Measurements from ENCODE around the gene ACTRT3.
"Not testable (repeated sequence)": the region's sequence is repeated elsewhere in the genome, so short reads cannot be mapped to it uniquely, and the experiment has no call there.

Gene ACTRT3

DNA sequence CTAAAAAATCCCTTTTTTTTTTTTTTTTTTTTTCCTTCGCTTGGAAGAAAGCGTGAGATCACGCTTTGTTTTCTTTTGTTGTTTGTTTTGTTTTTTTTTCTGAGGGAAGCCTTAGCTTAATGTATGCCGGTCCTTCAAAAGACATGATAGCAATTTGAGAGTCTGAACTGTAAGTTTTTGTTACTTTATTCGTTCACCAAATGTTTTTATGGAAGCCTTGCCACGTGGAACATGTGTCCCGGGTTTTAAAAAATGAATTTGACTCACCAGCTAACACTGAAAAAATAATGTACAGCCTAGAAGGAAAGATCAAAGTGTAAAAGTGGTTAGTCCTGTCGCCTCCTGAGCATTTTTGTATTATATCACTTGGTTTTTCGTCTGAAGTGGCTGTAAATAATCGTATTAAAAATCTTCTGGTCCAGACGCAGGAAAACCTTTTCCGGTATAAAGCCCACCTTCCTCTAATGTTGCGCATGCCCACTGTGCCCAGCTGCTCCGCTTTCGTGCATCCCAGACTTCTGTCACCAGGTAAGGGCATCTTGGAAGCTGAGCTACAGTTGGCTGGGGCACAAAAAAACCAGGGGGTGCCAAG is 3.0 kb upstream of the ACTRT3 start:
- peak; percentile 55 to 68 for DNase-seq

DNA sequence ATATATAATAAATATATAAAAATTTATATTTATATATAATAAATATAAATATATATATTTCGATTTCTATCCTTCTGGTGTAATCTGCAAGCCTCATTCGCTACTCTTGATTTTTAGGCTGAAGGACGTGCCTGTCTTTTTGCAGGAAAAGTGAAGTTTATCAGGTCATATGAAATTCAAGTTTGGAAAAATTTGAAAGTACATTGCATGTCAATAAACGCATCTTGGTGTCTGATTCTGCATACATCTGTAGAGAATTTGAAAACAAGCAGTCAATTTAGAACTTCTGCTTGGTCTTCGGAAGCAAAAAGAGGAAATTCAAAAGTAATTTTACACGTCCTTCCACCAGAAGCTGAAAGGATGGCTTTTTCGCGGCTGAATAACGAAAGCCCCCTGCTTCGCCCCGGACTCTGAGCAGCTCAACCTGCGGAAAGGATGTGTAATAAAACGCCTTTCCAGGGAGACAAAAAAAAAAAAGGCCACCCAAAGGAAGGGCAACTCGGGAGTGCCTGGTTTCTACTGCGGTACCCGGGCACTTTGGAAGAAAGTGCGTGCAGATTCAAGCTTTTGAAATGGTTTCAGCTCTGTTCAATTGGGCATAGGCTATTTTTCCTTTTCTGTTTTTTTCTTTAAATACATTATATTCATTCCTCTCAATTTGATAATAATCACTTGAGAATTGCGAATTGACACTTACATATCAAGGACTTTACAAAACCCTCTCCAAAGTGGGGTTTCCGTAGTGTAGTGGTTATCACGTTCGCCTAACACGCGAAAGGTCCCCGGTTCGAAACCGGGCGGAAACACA is 2.3 kb upstream of the ACTRT3 start:
- DNase-seq = peak; percentile 78 to 88

DNA sequence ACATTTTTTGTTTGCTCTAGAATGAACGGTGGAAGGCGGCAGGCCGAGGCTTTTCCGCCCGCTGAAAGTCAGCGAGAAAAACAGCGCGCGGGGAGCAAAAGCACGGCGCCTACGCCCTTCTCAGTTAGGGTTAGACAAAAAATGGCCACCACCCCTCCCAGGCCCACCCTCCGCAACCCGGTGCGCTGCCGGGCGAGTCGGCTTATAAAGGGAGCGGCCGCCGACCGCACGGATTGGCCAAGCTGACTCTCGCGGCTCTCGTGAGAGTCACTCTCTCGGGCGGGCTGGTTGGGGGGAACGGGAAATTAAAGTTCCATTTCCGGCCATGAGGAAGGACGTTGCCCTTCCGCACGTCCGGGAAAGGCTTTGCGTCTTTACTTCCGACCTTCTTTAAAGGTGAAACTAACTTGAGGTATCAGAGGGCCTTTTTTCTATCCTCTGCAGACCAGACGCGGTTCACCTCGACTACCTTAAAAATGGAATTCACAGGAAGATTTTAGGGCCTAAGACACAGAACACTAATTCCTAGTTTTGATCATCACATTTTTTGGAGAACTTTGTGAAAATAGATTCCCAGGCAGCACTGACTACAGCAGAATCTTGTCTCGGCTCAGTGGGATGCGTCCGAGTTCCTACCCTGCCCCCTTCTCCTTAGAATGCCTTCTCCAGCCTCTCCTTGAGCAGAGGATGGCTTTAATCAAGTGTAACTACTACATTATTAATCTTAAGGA is 4.3 kb downstream of the ACTRT3 start, which contains the start of gene TERC:
Gene TERC, minus strand, starts transcription at position 179 of the 731 bp plus-strand sequence.
- DNase-seq = peak; percentile 84 to 91

DNA sequence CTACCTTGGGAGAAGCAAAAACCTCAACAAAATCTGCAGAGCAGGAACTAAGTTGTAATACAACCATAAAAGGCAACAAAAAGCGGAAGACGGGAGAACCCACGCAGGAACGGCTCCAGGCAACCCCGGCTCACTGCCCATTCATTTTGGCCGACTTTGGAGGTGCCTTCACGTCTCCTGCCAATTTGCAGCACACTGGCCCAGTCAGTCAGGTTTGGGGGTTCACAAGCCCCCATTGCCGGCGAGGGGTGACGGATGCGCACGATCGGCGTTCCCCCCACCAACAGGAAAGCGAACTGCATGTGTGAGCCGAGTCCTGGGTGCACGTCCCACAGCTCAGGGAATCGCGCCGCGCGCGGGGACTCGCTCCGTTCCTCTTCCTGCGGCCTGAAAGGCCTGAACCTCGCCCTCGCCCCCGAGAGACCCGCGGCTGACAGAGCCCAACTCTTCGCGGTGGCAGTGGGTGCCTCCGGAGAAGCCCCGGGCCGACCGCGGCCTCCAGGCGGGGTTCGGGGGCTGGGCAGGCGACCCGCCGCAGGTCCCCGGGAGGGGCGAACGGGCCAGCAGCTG is 5.0 kb downstream of the ACTRT3 start:
- peak; percentile 84 to 88 for DNase-seq

DNA sequence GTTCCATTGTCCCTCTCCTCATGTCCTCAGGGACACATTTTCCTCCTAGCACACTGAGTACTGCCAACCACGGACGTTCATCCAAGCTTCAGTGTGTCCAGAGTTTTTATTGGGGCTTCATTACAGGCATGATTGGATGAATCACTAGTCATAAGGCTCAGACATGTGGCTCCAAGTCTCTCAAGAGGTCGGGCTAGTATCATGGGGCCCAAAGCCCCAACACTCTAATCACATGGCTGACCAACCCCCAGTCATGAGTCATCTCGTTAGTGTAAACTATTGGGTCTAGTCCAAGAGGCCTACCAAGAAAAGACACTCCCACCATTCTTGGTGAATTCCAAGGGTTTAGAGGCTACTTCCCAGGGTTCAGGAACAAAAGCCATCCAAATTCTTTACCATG is 8.9 kb downstream of the ACTRT3 start:
- peak in 1 of 2 donors; percentile 9 for DNase-seq

DNA sequence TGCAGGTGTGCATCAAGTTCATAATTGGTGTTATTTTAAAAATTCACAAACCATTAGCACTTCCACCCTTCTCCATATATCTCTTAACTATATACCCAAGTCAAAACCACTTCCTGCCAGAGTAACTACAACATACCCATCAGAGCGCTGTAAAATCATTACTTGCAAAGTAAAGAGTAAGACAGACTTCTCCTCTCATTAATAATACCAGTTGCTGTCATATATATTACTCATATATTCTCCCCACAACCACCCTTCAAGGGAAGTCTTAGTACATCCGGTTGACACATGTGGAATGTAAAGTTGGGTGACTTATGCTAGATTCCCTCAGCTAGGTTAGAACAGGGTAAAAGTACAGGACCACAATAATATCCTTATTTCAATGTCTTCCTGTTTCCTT is 10.1 kb downstream of the ACTRT3 start:
- DNase-seq = peak in 1 of 2 donors; percentile 12

DNA sequence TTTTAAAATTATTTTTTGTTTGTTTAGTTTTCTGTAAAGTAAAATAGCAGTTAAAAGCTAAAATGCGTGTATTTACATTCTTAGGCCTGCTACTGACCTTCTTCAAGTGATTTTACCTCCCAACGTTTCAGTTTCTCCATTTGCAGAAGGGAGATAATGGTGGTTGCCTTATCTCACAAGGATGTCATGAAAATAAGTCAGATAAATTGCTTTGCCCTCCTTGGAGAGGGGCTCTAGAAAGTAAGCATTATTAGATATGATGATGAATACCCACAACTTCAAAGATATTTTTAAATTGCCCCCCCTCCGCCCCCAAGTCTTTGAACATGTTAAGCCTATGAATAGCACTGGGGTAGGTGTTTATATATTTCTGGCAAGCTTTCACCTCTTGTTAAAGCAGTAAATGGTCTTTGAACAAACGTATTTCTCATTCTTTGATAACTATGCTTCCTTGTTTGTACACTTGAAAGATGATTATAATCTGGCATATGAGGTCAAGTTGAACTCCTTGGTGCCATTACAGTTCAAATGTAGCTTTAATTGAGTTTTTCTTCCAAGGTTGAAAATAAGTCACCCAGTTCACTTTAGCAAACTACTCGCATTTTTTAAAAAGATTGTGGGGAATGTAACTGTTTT is 10.9 kb downstream of the ACTRT3 start:
- DNase-seq = no peak

DNA sequence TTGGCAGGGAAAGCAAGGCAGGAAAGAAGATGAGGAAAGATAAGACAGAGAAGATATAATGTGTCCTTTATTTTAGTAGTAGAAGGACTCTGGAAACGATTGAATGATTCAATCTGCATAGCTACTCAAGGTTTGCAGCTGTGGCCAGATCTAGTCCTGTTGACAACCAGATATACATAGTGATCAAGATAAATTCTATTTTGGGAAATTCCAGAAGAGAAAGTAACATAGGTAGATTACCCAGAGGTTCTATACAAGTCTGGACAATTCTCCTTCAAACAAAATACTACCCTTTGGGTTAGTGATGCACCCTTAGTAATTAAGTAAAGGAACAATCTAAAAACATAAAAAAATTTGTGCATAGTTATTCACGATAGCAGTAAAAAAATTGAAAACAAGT is 13.9 kb downstream of the ACTRT3 start:
- no peak for DNase-seq

DNA sequence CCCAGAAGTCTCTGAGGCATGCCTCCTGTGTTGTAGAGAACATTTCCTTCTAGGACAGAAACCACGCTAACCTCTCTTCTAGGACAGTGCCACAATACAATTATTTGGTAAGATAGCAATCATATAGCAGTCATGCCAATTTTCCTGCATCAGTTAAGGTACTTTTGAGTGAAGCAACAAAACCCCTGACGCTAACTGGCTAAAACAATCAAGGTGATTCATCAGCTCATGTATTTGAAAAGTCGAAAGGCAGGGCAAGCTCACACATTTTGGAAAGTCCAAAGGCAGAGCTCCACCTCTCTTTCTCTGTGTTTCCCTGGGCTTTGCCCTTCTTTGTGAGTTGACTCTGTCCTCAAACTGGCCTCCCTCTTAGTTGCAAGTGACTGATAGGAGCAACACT is 14.7 kb downstream of the ACTRT3 start:
- DNase-seq = no peak

DNA sequence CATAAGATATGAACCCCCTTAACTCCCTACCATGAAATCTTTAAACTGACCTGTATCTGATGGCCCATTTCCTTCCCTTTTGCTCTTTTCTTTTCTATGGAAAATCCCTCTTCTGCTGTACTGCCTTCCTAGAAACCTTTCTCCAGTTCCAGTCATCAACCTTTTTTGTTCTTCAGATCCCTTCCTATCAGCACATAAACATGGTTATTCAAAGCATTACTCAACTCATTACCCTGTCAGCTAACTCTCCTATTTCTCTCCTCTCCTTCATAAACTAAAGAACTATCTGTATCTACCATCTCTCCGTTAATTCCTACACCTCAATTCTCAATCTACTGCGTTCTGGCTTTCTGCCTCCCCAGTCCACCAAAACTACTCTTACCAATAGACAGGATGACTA is 17.5 kb downstream of the ACTRT3 start:
- DNase-seq = no peak

DNA sequence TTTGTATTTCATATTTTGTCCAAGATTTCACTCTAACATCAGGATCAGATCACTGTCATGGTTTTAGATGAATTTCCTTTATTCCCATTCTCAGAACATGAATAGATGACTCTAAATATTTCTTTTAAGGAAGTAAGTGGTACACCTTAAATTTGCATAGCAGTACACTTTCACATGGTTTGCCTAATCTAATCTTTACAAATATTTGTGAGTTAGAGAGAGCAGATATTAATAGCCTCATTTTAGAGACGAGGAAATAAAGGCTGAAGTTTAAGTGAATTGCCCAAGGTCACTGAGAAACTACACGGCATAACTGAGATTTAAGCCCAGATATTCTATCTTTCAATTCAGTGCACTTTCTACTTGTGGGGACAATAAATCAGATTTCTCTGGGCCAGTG is 18.7 kb downstream of the ACTRT3 start:
- DNase-seq = no peak

DNA sequence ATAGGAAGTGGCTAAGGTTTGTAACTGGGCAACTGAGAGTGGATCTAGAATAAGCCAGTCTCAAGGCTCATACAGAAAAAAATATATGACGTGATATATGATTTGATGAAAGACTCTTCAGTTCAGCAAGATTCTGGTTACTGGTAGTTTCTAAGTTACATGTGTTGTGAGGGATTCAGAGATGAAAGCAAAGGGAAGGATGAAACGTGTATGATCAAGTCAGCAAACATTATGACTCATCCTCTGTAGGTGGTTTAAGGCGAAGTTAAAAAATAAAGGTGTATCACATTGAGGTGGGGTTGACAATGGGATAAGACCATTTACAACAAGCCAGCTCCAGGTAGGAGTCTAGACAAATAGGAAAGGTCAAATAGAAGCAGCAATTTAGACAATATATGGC is 20.7 kb downstream of the ACTRT3 start:
- DNase-seq = no peak

DNA sequence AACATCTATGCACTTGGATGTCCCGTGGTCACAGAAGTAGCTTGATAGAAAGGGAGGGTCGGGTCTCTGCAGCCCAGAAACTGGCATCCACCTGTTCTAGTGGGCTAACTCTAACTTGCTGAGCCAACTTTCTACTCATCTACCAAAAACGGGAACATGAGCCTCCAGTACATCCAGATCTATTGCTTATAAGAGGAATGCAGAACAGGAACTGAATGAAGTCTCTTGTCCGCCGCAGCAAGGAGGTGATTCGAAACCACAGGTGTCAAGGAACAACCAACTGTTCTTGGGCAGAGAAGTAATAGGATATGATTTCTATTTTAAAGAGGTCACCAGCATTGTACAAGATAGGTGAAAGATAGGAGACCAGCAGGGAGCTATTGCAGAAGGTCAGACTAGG is 22.4 kb downstream of the ACTRT3 start:
- peak in 1 of 2 donors; percentile 5 for DNase-seq

DNA sequence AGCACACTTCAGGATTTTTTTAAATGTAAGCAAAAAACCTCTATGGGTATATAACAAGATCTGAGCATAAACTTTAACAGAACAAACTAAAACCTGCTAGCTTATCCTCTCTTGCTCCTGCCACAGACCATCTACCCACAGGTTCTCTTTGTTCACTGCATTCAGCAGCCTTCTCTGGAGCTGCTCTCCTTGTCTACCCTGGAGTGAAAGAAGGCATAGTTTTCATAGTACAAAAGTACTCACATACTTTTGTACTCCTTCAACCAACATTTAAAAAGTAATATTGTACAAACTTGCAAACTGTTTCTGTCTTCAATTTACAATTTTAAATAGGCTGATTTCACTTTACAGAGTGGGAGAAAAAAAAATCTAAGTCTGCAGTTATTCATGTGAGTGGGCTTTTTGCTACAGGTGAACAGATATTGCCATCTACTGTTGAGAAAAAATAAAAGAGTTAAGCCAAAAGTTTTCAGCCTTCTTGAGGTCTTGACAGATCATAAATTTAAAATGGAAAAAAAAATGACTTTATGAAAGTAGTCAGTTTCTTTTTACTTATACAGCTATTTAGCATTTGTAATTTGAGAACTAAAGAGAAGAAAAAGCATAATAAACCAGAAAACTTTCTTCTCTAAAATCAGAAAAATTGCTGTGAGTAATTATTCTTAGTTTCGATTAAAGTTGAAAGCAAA is 24.9 kb downstream of the ACTRT3 start:
- no peak for DNase-seq

DNA sequence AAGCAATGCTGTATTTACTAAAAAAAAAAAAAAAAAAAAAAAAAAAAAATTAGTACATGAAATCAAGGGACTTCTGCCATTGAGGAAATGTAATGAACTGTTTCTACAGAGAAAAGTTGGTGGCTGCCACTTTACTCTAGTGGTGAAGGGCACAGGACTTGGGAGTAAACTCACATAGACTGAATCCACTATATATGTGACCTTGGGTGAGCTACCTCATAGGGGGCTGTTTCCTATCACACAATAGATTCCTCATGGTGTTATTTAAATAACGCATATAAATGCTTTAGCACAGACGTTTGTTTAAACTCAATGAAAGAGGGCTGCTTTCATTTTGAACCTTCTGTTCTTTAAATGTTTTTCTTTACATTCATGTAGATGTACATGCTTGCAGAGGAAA is 30.3 kb downstream of the ACTRT3 start:
- no peak for DNase-seq

DNA sequence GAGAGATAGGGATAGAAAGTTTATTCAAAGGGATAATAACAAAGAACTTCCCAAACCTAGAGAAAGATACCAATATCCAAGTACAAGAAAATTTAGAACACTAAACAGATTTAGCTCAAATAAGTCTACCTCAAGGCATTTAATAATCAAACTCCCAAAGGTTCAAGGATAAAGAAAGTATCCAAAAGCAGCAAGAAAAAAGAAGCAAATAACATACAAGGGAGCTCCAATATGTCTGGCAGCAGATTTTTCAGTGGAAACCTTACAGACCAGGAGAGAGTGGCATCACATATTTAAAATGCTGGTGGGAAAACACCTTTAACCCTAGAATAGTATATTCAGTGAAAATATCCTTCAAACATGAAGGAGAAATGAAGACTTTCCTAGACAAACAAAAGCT is 37.5 kb downstream of the ACTRT3 start:
- DNase-seq = not testable (repeated sequence)

DNA sequence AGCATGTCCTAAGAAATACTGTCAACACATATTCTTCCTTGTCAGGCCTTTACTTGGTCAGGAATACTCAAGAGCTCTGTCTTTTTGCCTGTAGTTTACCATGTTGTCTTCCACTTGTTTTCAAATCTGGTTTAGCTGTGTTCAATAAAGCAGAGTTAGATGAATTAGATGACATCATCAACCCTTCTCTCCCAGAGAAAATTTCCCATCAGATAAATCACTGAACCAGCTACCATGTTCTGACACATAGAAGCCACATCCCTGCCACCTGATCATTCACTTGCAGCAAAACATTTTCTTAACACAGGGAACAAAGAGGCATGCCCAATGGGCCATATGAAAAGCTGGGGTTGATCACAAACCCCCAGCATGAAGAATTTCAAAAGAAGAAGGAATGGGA is 46.6 kb downstream of the ACTRT3 start:
- DNase-seq = no peak

DNA sequence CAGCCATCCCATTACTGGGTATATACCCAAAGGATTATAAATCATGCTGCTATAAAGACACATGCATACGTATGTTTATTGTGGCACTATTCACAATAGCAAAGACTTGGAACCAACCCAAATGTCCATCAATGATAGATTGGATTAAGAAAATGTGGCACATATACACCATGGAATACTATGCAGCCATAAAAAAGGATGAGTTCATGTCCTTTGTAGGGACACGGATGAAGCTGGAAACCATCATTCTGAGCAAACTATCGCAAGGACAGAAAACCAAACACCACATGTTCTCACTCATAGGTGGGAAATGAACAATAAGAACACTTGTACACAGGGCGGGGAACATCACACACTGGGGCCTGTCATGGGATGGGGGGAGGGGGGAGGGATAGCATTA is 50.9 kb downstream of the ACTRT3 start:
- not testable (repeated sequence) for DNase-seq

Measured in inflammatory macrophage (primary cell).